GM19328 (cell line): ENCODE data around the gene MASP2.
"Not testable (repeated sequence)": the region's sequence is repeated elsewhere in the genome, so short reads cannot be mapped to it uniquely, and the experiment has no call there.

ENCODE experiments used
- ATAC-seq: cut with Tn5 transposase; IDR thresholded peaks from one replicate; pipeline ENCODE4 v1.9.1; 2021; ENCODE audit warnings: mild to moderate bottlenecking, moderate library complexity; ENCODE audit not compliant: unreplicated experiment

Gene MASP2

DNA sequence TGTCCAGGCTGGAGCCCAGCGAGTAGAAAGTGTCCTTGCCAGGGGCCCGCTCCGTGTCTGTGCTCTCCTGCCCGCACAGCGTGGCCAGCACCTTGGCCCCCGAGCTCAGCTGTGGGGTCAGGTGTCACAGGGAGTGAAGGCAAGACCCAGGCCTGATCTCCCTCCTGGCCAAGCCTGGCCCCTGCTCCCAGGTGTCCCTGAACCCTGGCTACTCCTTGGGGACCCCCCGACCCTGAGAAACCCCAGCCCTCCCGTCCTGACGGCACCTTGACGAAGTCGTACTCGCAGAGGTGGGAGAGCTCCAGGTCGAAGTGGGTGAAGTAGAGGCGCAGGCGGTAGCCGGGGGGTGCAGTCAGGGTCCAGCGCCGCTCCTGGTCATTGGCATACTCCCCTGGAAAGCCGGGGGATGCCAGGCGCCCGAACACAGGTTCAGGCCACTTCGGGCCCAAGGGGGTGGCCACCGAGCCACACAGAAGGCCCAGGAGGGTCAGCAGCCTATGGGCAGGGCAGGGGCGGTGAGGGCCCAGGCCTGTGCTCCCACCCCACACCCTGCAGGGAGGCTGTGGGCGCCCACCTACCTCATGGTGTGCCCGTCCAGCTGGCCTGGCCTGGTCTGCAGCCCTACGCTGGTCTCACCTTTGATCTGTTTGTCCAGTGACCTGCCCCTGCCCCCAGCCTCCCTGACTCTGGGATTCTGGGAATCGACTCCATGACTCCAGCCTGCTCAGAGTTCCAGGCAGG is at the start of gene MASP2:
TSS of gene MASP2 (minus strand) at position 615 of the 741 bp plus-strand sequence. CDS start at position 583, 32 bp downstream.
- ATAC-seq, result no peak

DNA sequence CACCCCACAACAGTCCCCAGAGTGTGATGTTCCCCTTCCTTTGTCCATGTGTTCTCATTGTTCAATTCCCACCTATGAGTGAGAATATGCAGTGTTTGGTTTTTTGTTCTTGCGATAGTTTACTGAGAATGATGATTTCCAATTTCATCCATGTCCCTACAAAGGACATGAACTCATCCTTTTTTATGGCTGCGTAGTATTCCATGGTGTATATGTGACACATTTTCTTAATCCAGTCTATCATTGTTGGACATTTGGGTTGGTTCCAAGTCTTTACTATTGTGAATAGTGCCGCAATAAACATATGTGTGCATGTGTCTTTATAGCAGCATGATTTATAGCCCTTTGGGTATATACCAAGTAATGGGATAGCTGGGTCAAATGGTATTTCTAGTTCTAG is 36.7 kb upstream of the MASP2 start:
- ATAC-seq, result not testable (repeated sequence)

DNA sequence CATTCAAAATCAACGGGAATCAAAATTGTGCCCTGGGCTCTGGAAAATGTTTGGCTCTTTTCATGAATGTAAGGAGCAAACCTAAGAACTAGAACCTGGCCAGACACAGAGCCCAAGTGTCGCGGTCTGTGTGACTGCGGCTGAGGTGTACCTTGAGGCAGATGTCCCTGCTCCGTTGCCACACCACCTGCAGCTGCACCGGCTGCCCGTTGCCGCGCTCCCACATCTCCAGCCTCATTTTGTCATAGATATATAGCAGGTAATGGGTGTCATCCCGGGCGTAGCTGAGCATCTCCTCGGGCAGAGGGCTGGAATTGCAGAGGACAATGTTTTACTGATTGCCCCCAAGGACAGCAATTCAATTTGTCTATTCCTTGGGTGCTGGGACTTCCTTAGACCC is 33.9 kb upstream of the MASP2 start:
- no peak for ATAC-seq

DNA sequence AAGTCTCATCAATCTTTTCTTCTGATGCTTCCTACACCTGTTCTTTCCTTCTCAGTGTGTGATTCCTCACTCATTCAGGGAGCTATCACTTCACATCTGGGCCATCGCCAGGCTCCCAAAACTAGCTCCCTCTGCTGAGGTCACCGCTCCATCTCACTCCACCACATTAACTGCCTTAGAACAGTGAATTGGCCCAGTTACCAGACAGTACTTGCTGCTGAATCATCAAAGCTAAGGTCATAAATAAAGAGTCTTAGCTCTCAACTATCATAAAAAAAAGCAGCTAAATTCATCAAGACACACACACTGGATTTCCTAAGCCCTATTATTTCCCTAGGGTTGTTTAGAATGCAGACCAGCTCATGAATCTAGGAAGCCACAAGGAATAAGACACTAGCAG is 31.6 kb upstream of the MASP2 start:
- ATAC-seq, result no peak

DNA sequence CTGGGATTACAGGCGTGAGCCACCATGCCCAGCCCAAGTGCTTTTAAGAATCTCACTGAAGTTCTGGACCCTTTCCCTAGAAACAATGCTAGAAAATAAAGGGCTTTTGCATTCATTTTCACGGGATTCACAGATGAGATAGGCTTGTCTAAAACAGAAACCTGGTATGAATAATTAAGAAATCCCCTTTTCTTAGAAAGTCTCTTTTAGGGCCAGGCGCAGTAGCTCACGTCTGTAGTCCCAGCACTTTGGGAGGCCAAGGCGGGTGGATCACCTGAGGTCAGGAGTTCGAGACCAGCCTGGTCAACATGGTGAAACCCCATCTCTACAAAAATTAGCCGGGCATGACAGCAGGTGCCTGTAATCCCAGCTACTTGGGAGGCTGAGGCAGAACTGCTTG is 26.4 kb upstream of the MASP2 start:
- ATAC-seq, result not testable (repeated sequence)

DNA sequence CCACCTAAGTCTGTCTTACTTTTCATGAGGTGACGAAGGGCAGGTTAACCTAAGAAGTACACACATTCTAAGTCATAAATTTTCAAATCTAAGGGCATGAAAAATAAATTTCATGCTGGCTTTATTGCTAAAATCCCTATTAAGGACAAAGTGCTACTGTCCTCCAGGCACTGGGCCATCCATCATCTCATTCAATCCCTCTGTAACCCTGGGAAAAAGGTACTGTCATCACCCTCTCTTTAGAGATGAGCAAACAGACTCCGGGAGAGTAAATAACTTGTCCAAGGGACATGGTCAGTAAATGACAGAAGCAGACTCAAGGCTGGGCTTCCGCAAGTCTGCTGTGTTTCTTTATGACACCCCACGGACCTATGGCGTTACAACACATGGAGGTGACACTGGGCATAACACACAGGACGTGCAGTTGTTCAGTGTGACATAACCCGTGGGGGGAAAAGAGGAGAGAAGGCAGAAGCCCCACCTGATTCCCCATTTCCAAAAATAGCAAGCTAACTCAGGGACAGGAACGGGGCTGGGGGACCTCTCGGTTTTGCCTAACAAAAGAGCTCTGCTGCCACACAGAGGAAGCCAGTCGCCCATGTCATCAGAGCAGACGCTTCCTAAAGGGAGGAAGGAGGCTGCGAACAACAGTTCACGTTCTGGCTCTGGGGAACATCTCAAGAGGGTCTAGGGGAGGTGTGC is 25.3 kb upstream of the MASP2 start:
- no peak for ATAC-seq

DNA sequence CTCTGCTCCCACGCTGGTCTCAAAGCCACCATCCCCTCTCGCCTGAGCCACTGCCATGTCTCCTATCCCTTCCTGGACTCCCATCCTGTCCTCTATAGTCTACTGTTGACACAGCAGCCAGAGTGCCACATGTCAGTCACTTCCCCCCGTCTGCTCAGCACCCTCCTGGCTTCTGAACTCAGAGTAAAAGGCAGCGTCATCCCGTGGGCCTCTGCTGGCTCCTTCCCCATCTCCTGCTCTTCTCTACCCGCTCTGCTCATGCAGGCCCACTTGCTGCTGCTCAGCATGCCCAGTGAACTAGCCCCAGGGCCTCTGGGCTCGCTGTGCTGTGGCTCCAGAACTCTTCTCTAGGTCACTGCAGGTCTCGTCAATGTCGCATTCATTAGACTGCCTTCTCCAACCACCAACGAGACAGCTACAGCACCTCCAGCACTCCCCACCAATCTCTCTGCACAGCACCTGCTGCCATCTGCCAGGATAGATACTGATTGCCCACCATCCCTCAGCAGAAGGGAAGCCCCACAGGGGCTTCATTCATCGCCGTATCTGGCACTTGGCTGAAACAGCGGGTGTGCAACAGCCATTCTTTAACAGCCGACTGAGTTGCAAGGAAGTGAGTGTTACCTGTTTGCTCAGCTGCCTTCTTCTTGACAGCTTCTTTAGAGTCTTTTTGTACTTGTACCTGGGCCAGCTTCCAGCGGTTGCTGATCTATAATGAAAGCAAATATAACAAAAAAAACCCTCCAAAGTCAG is 24.6 kb upstream of the MASP2 start:
- no peak for ATAC-seq

DNA sequence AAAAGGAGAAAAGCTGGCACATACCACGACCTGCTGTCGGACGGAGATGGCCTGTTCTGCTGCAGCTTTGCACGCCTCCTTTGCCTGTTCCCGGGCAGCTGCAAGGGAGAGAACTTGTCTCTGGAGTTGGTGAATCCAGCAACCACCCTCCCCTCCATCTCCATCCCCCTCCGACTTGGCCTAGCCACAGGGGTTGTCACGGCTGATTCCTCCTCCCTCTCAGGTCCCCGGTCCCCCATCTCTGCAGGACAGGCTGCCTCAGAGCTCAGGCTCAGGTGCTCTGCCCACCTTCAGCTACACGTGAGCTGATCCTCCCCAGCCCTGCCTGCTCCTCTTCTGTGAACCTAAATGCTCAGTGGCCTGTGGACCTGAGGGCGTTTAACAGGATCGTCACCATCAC is 23.8 kb upstream of the MASP2 start:
- no peak for ATAC-seq

DNA sequence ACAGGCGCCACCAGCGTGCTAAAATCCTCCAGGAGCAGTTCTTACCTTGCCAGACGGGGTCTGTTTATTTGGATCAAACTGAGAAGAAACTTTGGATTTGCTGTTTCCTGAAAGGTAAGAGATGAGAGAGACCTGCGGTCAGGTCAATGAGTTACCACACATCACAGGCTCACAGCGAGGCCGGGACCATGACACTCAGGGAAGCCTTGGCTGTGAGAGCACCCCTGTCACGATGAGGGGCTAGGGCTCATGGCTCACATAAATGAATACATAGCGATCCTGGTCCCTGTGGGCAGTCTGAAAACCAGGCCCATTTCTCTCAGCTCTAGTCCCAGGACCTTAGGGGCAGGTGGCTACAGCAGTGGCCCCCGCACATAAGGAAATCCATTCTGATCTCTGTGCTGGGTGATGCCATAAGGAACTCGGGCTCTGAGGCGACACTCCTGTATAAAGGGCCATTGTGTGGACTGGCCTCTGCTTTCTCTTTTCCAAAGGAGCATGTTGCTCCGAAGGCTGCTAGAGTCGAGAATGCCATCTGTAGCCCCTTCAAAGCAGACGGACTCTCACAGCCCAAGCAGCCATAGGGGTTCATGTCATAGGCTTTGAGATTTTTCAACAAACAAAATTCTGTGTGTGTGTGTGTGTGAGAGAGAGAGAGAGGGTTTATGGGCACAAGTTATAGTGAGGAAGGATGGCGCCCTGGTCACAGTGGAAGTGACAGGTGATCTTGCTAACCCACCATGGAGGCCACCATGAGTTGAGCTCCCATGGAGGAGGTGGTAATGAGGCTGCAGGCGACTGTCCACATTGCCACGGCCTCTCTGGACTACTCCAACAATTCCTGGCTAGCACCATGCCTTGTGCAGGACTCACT is 21.8 kb upstream of the MASP2 start:
- ATAC-seq, result no peak

DNA sequence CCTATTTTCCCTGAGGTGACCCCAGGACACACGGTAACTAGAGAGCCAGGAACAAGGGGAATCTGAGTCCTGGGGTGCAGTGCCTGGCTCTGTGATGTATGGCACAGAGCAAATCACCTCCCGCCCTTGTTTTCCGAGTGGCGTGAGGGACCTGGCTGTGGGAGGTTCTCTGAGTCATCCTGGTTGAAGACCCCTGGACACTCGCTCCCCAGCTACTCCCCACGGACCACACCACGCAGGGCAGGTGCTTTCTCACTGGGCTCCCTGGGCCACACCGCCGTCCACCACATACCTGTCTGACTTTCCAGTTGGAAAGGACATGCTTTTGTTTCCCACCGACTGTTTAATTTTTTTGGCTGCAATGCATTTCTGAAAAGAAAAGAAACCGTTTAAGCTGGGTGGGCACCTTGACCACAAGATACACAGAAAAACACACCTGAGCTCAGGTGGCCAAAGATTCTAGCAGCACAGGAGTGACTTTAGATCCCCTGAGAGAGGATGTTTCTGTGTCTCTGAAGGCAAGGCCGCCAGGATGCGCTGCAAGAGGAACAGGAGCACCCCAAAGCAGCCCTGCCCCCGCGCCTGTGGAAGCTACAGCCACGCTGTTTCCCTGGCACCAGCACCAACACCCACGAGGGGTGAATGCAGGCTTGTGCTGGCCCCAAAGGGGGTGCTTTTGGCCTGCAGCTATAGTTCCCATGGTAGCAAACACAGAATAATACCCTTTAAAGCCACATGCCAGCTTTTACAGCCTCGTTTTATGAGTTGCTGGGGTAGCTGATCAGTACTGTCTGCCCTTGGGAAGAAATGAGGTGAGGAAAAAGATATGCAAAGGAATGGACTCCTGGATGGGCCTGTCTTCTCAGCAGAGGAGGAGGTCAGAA is 20.9 kb upstream of the MASP2 start:
- ATAC-seq, result no peak

DNA sequence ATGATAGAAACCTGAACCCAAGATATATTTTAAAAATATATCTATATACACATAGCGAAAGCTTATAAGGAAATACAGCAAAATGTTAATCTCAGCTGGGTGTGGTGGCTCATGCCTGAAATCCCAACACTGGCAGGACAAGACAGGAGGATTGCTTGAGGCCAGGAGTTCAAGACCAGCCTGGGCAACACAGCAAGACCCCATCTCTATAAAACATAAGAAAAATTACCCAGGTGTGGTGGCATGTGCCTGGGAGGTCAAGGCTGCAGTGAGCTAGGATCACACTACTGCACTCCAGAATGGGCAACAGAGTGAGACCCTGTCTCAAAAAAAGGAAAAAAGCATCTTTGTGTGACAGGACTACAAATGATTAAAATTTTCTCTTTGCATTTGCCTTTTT is 18.8 kb upstream of the MASP2 start:
- ATAC-seq, result no peak

DNA sequence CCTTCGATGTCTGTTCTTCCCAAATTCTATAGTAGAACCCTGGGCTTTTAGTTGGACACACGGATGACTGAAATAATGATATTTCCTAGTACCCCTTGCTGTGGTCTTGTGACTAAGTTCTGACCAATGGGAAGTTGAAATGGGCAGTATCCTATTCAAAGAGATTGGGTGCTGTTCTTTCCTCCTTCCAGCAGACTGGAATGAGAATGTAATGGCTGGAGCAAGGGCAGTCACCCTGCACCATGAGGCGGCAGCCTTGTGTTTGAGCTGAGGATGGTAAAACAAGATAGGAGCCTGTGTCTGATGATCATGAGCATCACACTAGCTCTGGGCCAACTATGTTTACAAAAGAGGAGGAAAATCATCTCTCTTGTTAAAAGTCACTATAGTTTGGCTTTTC is 17.9 kb upstream of the MASP2 start:
- no peak for ATAC-seq

DNA sequence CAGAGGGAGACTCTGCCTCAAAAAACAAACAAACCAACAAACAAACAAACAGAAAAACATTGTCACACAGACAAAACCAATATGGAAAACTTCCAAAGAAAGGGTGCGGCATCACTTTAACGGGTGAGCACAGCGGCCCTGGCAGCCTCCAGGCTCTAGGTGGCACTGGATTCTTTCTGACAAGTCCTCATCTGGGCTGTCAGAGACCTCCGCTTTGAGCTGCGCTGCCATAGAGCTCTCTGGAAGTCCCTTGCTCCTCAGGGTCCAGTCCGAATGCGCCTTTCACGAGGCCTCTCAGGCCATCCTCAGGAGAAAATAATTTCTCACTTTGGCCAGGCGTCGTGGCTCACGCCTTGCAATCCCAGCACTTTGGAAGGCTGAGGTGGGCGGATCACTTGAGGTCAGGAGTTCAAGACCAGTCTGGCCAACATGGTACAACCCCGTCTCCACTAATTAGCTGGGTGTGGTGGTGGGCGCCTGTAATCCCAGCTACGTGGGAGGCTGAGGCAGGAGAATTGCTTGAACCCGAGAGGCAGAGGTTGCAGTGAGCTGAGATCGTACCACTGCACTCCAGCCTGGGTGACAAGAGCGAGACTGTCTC is 17.0 kb upstream of the MASP2 start:
- ATAC-seq, result not testable (repeated sequence)

DNA sequence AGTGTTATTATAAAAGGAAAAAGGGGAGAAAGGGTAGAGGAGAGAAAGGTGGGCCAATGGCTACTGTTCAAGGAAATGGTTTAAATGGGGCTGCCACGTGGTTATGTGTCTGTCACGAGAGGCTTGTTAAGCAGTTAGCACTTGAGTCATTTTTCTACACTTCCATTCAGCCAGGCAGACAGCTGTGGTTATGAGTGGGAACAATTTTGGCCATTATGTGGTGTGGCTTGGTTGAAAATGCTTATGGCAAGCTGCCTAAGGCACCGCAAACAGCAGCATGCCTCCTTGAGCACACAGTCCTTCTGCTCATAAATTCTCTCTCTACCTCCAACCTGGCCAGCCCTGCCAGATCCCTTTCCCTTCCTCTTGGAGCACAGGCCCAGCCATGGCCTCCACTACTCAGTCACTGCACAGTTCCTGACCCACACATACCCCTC is 15.9 kb upstream of the MASP2 start:
- no peak for ATAC-seq

DNA sequence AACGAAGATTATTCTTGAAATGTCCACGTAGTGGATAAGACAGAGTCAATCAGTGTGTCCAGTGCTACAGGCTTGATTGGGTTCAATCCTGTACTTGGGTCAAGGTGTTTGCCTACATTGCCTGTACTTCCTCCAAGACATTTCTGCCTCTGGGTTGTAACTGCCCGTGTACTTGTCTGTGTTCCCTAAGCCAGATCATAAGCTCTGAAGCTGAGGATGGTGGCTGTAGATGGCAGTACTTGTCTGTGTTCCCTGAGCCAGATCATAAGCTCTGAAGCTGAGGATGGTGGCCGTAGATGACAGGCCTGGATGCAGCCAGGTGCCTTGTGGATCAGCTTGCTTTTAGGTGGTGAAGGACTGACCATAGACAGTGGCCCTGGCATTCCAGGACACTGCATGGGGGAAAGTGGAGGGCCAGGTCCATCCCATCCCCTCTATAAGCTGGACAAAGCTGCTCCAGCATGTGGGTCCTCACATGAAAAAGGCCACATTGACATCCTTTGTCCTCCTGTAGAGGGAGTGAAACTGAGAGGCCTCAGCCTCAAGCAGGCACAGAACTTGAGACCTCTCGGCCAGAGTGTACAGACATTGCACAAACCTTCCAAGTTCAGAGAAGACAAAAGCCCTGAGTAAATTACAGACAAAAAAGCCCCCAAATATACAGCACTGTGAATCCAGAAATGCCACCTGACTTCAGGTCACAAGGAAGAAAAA is 14.8 kb upstream of the MASP2 start:
- no peak for ATAC-seq

DNA sequence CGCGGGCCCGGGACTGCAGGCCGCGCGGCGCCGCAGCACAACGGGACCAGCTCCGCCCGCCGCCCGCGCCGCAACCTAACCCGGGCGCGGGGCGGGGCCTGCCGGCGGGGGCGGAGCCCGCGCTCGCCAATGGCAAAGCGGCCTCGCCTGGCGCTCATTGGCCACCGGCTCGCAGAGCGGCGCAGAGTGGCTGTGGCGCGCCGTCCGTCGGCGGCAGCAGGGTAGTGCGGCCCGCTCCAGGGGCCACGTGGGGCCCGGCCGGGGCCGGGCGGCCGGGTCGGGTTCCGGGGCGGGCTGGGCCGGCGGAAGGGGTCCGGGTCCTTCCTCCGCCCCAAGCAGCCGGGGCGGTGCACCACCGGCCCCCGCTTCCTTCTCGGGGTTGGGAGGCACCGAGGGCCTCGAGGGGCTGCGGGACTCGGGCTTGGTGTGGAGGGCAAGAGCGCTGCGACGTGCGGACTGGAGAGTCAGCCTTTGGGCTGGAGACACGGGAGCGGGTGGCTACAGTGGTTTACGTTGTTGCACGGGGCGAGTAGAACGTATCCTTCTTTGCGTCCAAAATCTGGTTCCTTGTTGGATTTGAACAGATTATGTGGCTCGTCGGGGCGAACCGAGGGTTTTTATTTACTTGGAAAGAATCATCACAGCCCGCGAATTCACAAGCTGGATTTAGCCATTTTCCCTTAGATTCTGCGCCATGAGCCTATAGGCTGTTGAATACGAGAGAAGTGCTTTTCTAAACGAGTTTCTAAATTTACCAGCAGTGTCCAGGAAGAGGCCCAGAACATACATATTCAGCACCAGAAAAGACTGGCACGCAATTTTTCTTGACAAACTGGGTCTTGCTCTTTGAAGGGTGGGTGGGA is 13.2 kb upstream of the MASP2 start, which contains the start of gene SRM:
TSS of gene SRM (minus strand) at position 51 of the 863 bp plus-strand sequence. CDS start 75 bp downstream, outside the sequence.
- ATAC-seq, result peak; percentile 88

DNA sequence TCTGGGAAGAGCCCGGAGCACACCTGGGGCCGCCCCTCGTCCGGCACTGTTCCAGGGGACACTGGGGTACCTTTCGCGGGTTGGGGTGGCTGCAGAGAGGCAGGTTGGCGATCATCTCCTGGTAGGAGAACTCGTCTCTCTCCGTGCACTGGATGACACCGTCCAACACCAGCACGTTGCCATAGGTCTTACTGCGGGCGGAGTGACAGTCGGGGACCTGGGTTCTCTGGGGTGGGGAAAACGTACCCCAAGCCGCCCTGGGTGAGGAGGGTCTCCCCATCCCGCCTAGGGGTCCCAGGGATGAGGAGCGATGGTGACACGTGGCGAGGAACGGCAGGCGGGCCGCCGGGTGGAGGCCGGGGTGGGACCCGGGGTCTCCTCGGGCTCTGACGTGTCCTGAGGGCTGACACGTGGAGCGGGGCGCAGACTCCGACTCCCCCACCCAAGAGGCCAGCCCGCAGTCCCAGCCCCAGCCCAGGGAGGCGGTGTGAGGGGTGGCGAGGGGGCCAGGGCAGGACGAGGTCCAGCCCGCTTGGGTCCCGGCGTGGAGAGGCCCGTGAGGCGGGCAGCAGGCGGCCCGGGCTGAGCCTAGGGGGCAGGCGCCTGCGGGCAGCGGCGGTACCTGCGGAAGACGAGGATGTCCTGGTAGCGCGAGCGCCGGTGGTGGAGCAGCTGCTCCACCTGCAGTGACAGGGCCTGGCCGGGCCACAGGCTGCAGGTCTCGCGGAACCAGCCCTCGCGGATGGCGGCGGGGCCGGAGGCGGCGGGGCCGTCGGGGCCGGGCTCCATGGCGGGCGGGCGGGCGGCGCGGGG is 12.3 kb upstream of the MASP2 start:
- ATAC-seq, result peak; percentile 7
